Heart right ventricle (tissue), 16 donors: ENCODE results near the gene ADARB2. TPM values are rescaled to one million over a fixed set of nuclear protein-coding genes. Genes with fewer than 3 reads are reported as not detected.

Source experiments
- ATAC-seq, 8 donors: fragments of 200-7000 bp; cut with Tn5 transposase; one replicate each; pipeline ENCODE4 v1.9.1; 2020; ENCODE audit warnings: mild to moderate bottlenecking in 8 of 8, moderate library complexity in 8 of 8, moderate number of reproducible peaks in 1 of 8
- DNase-seq, 2 donors: peaks; one replicate each; pipeline ENCODE4 v3.0.0-alpha.2; 2020
- H3K27ac ChIP-seq, 10 donors: fragments of 200-600 bp; sonication (generic) in 2 of 10; one replicate each; pipeline versions ENCODE4 v1.5.0 to v1.8.0; 2020 to 2022; ENCODE audit warnings: mild to moderate bottlenecking in 3 of 10
- H3K27me3 ChIP-seq, 7 donors: fragments of 200-600 bp; one replicate each; pipeline ENCODE4 v1.8.0; 2021 to 2022; ENCODE audit warnings: mild to moderate bottlenecking in 2 of 7
- H3K36me3 ChIP-seq, 9 donors: fragments of 200-600 bp; sonication (generic) in 1 of 9; one replicate each; pipeline versions ENCODE4 v1.5.0 to v1.8.0; 2020 to 2022; ENCODE audit warnings: mild to moderate bottlenecking in 2 of 9
- H3K4me1 ChIP-seq, 9 donors: fragments of 200-600 bp; sonication (generic) in 1 of 9; one replicate each; pipeline versions ENCODE4 v1.5.0 to v1.8.0; 2020 to 2022; ENCODE audit warnings: mild to moderate bottlenecking in 4 of 9
- H3K4me3 ChIP-seq, 10 donors: fragments of 200-600 bp; sonication (generic) in 2 of 10; one replicate each; pipeline versions ENCODE4 v1.5.0 to v1.8.0; 2020 to 2022; ENCODE audit warnings: mild to moderate bottlenecking in 7 of 10, moderate library complexity in 2 of 10
- H3K9me3 ChIP-seq, 11 donors: fragments of 200-600 bp in 10 of 11; sonication (generic) in 2 of 11; one replicate each; pipeline versions ENCODE4 v1.5.0 to v1.8.0; 2013 to 2022; ENCODE audit warnings: mild to moderate bottlenecking in 2 of 11, control low read depth in 1 of 11, moderate library complexity in 1 of 11
- CTCF ChIP-seq, 9 donors: fragments of 200-600 bp; sonication (generic) in 2 of 9; IDR thresholded peaks; one replicate each; pipeline versions ENCODE4 v1.5.0 to v1.8.0; 2021 to 2022; ENCODE audit warnings: antibody characterized with exemption in 9 of 9, mild to moderate bottlenecking in 5 of 9, moderate library complexity in 1 of 9
- WGBS, 2 donors: extraction: QIAGEN DNeasy Blood & Tissue Kit; methylation state at CpG; one replicate each; pipeline ENCODE4 v1.1.7; 2013; ENCODE audit warnings: inconsistent platforms in 1 of 2; 5-methylcytosine and 5-hydroxymethylcytosine counted together
- intact Hi-C, 10 donors: fragments of 100-400 bp; cut with DNase I; formaldehyde crosslinking; loops; one replicate each; pipeline versions ENCODE4 v1.11.1 to v1.14.2; 2022
- polyA plus RNA-seq, 2 donors: library from polyadenylated mRNA; stranded (reverse); fragments of 200-250 nt; gene quantifications; one replicate each; pipeline ENCODE4 v1.2.3, GENCODE V29; 2013
- total RNA-seq, 10 donors: library from RNA; stranded (reverse); fragmentation: NEBNext Ultra II Directional in 3 of 10; extraction: Animal tissue kit (Norgen Biotek cat#: 25700) in 3 of 10; gene quantifications; one replicate each; pipeline versions ENCODE4 v1.2.1 to v1.2.4, GENCODE V29; 2021 to 2023
- donor health status: Arrhythmogenic right ventricular cardiomyopathy.
- donor health status: ischemic (EF 13 %, LVEDD 7.1; RV severe dilation, severe dysfunction).
- donor health status: healthy with polysubstance abuse.
- donor health status: DM: no; HTN: yes; CAD: no.
- donor health status: DM: no; HTN: no; CAD: no.
- donor health status: ischemic (EF 25% LVEDD 6.9; RV normal size, moderate dysfunction).
- donor health status: ischemic (EF 25% LVEDD 5.7; RV mildly dilated, moderate dysfunction).
- donor health status: healthy.
- donor health status: DM: yes; HTN: yes; CAD: no.
- donor health status: Ischemic cardiomyopathy.
- donor health status: ischemic (EF 35%, LVEDD 5.7; RV mildly dilated, moderate dysfunction).
- donor health status: nonischemic (EF 11% LVEDD 7.7; RV severe dilation, severe dysfunction).
- donor health status: DM: yes; HTN: yes; CAD: no.
- donor health status: PGD.
- donor health status: ischemic (EF 29% LVEDD 5.4; RV normal size, mild dysfunction).
- donor health status: nonischemic (EF 23%, LVEDD 6.1; RV moderate dilation, normal function).

The ADARB2 gene
- total and polyA plus RNA-seq, 12 donors = 0.08 to 0.47 (median 0.17) TPM; not detected in 2

GRCh38 chr10:1293636-1294435 lies 443.5 kb downstream of the ADARB2 start:
- WGBS, 2 donors = 48 to 55% methylated on average over 10 of the region's 10 CpGs
- Histone ChIP-seq H3K27me3 (peaks cover 0 to 70% (median 37%) of the 10 kb centered on the region in 7 donors), H3K4me1 (no peaks in the 10 kb centered on the region), H3K27ac (no peak overlapping the region), H3K36me3 (no peaks in the 10 kb centered on the region), H3K9me3 (no peaks in the 10 kb centered on the region), H3K4me3 (no peak overlapping the region)
- DNase-seq (no peak), ATAC-seq (no peak)
- no peak for TF ChIP-seq CTCF (IDR thresholded peaks at IDR 0.05)
- intact Hi-C loops = no loop called here

- WGBS, 2 donors = 20 to 26% methylated on average over 4 to 5 of the region's 5 CpGs
- no peak overlapping the region for H3K27ac ChIP-seq
- H3K4me1 ChIP-seq = no peaks in the 10 kb centered on the region
- no peaks in the 10 kb centered on the region for H3K9me3 ChIP-seq
- no peak for TF ChIP-seq CTCF (IDR thresholded peaks at IDR 0.05)
- intact Hi-C loops = no loop called here
- ATAC-seq (no peak), DNase-seq (no peak)
- H3K27me3 ChIP-seq = peaks cover 0 to 69% (median 37%) of the 10 kb centered on the region in 7 donors
- no peaks in the 10 kb centered on the region for H3K36me3 ChIP-seq
- H3K4me3 ChIP-seq = no peak overlapping the region
Measured at GRCh38 chr10:1293157-1293556, 444.2 kb downstream of the ADARB2 start.

GRCh38 chr10:1292611-1293031 lies 444.7 kb downstream of the ADARB2 start:
- DNase-seq (no peak), ATAC-seq (no peak)
- intact Hi-C loops = no loop called here
- Histone ChIP-seq H3K9me3 (no peaks in the 10 kb centered on the region), H3K4me3 (no peak overlapping the region), H3K27ac (no peak overlapping the region), H3K27me3 (peaks cover 0 to 66% (median 34%) of the 10 kb centered on the region in 7 donors), H3K36me3 (no peaks in the 10 kb centered on the region), H3K4me1 (no peaks in the 10 kb centered on the region)
- 63 to 66% methylated on average over 13 of the region's 13 CpGs for WGBS, 2 donors
- no peak for TF ChIP-seq CTCF (IDR thresholded peaks at IDR 0.05)

- TF ChIP-seq CTCF (IDR thresholded peaks at IDR 0.05) = no peak
- DNase-seq (no peak), ATAC-seq (no peak)
- WGBS, 2 donors = 85 to 88% methylated on average over 27 of the region's 27 CpGs
- Histone ChIP-seq H3K27me3 (peaks cover 0 to 59% (median 28%) of the 10 kb centered on the region in 7 donors), H3K4me3 (no peak overlapping the region), H3K27ac (no peak overlapping the region), H3K36me3 (no peaks in the 10 kb centered on the region), H3K9me3 (no peaks in the 10 kb centered on the region), H3K4me1 (no peaks in the 10 kb centered on the region)
- intact Hi-C loops = no loop called here
Measured at GRCh38 chr10:1291178-1292090, 445.9 kb downstream of the ADARB2 start.
